H1 (cell line): ENCODE data around the gene VPS35. TPM values are rescaled to one million over a fixed set of nuclear protein-coding genes. Genes with fewer than 3 reads are reported as not detected.

Source experiments
- CTCF ChIA-PET: fragments of 300-600 bp; sonication (Branson Sonifier 250); formaldehyde crosslinking; loops from one replicate; lab custom pipeline; 2021; ENCODE audit not compliant: partially characterized antibody; lab: Charles Lee
- POLR2A ChIA-PET: fragments of 300-600 bp; sonication (Branson Sonifier 250); formaldehyde crosslinking; loops from one replicate; lab custom pipeline; 2021; ENCODE audit warnings: inconsistent platforms; ENCODE audit not compliant: partially characterized antibody; lab: Charles Lee
- DNase-seq, 2 experiments: peaks; one replicate each; pipeline versions ENCODE4 v3.0.0 to v3.0.0-alpha.2; 2010 to 2022; ENCODE audit warnings: low spot score in 2 of 2, low read depth in 1 of 2, mixed read lengths in 1 of 2
- FAIRE-seq: peaks from 2 replicates; lab custom pipeline; 2011; peaks lifted over from hg19 to GRCh38; lab: Jason Lieb, UNC
- H2AFZ ChIP-seq: 2 replicates; pipeline ENCODE4 v1.8.1; 2012; ENCODE audit warnings: low read length, inconsistent platforms
- H2AK5ac ChIP-seq: 2 replicates; pipeline ENCODE4 v1.6.1; 2013; ENCODE audit warnings: low read depth, low read length
- H2BK120ac ChIP-seq: replicated peaks from 2 replicates; pipeline ENCODE3; 2013; ENCODE audit warnings: low read depth, low read length, inconsistent platforms
- H2BK12ac ChIP-seq: 2 replicates; pipeline ENCODE4 v1.6.1; 2013; ENCODE audit warnings: low read depth, low read length
- H2BK15ac ChIP-seq: 2 replicates; pipeline ENCODE4 v1.6.1; 2013; ENCODE audit warnings: low read length
- H2BK20ac ChIP-seq: 2 replicates; pipeline ENCODE4 v1.6.1; 2013; ENCODE audit warnings: low read length
- H2BK5ac ChIP-seq: 2 replicates; pipeline ENCODE4 v1.6.1; 2013; ENCODE audit warnings: low read depth, low read length
- H3K14ac ChIP-seq: 2 replicates; pipeline ENCODE4 v1.6.1; 2013; ENCODE audit warnings: inconsistent platforms; ENCODE audit not compliant: insufficient read length
- H3K18ac ChIP-seq: 2 replicates; pipeline ENCODE4 v1.6.1; 2013; ENCODE audit warnings: low read length; ENCODE audit errors: extremely low read depth
- H3K23ac ChIP-seq: 2 replicates; pipeline ENCODE4 v1.6.1; 2013; ENCODE audit warnings: inconsistent platforms; ENCODE audit not compliant: insufficient read length
- H3K23me2 ChIP-seq: 2 replicates; pipeline ENCODE4 v1.6.1; 2013; ENCODE audit warnings: low read depth, low read length
- H3K27ac ChIP-seq: 2 replicates; pipeline ENCODE4 v1.6.1; 2011; ENCODE audit warnings: low read depth, low read length, inconsistent platforms
- H3K27me3 ChIP-seq, 4 experiments: replicated peaks in 1 of 4; 1 replicate in 1 of 4; 2 replicates in 3 of 4; pipeline versions ENCODE4 v1.6.1 to v1.8.1; 2011 to 2013; ENCODE audit warnings: low read length in 3 of 4, mild to moderate bottlenecking in 3 of 4, inconsistent platforms in 2 of 4, mixed read lengths in 2 of 4, moderate library complexity in 1 of 4; ENCODE audit not compliant: control insufficient read depth in 3 of 4, insufficient read depth in 3 of 4; ENCODE audit errors: extremely low read depth in 1 of 4
- H3K36me3 ChIP-seq, 4 experiments: 2 replicates each; pipeline versions ENCODE4 v1.6.1 to v1.8.1; 2011 to 2013; ENCODE audit warnings: mild to moderate bottlenecking in 4 of 4, low read length in 3 of 4, moderate library complexity in 2 of 4, control low read depth in 1 of 4, inconsistent platforms in 1 of 4; ENCODE audit not compliant: insufficient read depth in 4 of 4, control insufficient read depth in 2 of 4
- H3K4ac ChIP-seq: replicated peaks from 2 replicates; pipeline ENCODE3; 2013; ENCODE audit warnings: low read length, low read depth, mixed read lengths, inconsistent platforms; ENCODE audit not compliant: insufficient read length
- H3K4me1 ChIP-seq, 4 experiments: replicated peaks in 1 of 4; 1 replicate in 1 of 4; 2 replicates in 3 of 4; pipeline versions ENCODE4 v1.6.1 to v1.8.1; 2011 to 2013; ENCODE audit warnings: low read length in 3 of 4, inconsistent platforms in 2 of 4, mixed read lengths in 1 of 4; ENCODE audit not compliant: insufficient read depth in 4 of 4, control insufficient read depth in 3 of 4
- H3K4me2 ChIP-seq, 2 experiments: 2 replicates each; pipeline versions ENCODE4 v1.6.1 to v1.8.1; 2011 to 2013; ENCODE audit warnings: low read depth in 2 of 2, low read length in 2 of 2, control low read depth in 1 of 2, inconsistent platforms in 1 of 2, mild to moderate bottlenecking in 1 of 2; ENCODE audit not compliant: insufficient read depth in 1 of 2
- H3K4me3 ChIP-seq, 4 experiments: fragments of 200-600, 300-600 bp in 1 of 4; sonication (generic), shearing (Covaris generic), sonication (Bioruptor Twin) in 1 of 4; 2 replicates each; pipeline versions ENCODE4 v1.5.1 to v1.8.1; 2011 to 2016; ENCODE audit warnings: low read length in 4 of 4, low read depth in 3 of 4, control low read depth in 2 of 4, inconsistent platforms in 2 of 4, mild to moderate bottlenecking in 2 of 4, mixed read lengths in 1 of 4, moderate library complexity in 1 of 4; ENCODE audit not compliant: insufficient read depth in 2 of 4; ENCODE audit errors: extremely low read depth in 1 of 4
- H3K56ac ChIP-seq: replicated peaks from 2 replicates; pipeline ENCODE3; 2013; ENCODE audit warnings: low read depth, mild to moderate bottlenecking, mixed read lengths, low read length, inconsistent platforms; ENCODE audit not compliant: insufficient read length
- H3K79me1 ChIP-seq: 2 replicates; pipeline ENCODE4 v1.6.1; 2013; ENCODE audit warnings: low read depth, low read length, control low read depth
- H3K79me2 ChIP-seq, 2 experiments: 2 replicates each; pipeline versions ENCODE4 v1.6.1 to v1.8.1; 2012 to 2013; ENCODE audit warnings: low read length in 2 of 2, mild to moderate bottlenecking in 2 of 2, inconsistent platforms in 1 of 2; ENCODE audit not compliant: insufficient read depth in 2 of 2, control insufficient read depth in 1 of 2
- H3K9ac ChIP-seq, 4 experiments: replicated peaks in 1 of 4; 1 replicate in 1 of 4; 2 replicates in 3 of 4; pipeline versions ENCODE4 v1.6.1 to v1.8.1; 2011 to 2013; ENCODE audit warnings: low read depth in 3 of 4, low read length in 3 of 4, control low read depth in 2 of 4, mild to moderate bottlenecking in 2 of 4, moderate library complexity in 2 of 4, inconsistent platforms in 1 of 4; ENCODE audit errors: extremely low read depth in 1 of 4
- H3K9me3 ChIP-seq, 2 experiments: 2 replicates each; pipeline versions ENCODE4 v1.6.1 to v1.8.1; 2012 to 2013; ENCODE audit warnings: mild to moderate bottlenecking in 2 of 2, moderate library complexity in 2 of 2, control low read depth in 1 of 2, inconsistent platforms in 1 of 2, low read depth in 1 of 2, low read length in 1 of 2, mixed read lengths in 1 of 2; ENCODE audit not compliant: insufficient read depth in 2 of 2
- H4K20me1 ChIP-seq, 2 experiments: replicated peaks in 1 of 2; 2 replicates each; pipeline versions ENCODE3 to v1.8.1; 2011 to 2013; ENCODE audit warnings: inconsistent platforms in 2 of 2, low read length in 2 of 2, mild to moderate bottlenecking in 1 of 2; ENCODE audit not compliant: insufficient read depth in 2 of 2, control insufficient read depth in 1 of 2
- H4K5ac ChIP-seq: 2 replicates; pipeline ENCODE4 v1.6.1; 2013; ENCODE audit warnings: low read length, low read depth, mixed read lengths, inconsistent platforms; ENCODE audit not compliant: insufficient read length
- H4K8ac ChIP-seq: 2 replicates; pipeline ENCODE4 v1.8.0; 2013; ENCODE audit warnings: mild to moderate bottlenecking, moderate library complexity, low read length, inconsistent platforms; ENCODE audit not compliant: insufficient read depth; ENCODE audit errors: extremely low read depth
- H4K91ac ChIP-seq: replicated peaks from 2 replicates; pipeline ENCODE3; 2013; ENCODE audit warnings: low read length, mixed read lengths, inconsistent platforms; ENCODE audit not compliant: insufficient read length
- PHF8 ChIP-seq: fragments of 200-600 bp; sonication (generic); conservative IDR thresholded peaks from 2 replicates; pipeline ENCODE4 v1.7.1; 2012; ENCODE audit warnings: low read depth, mild to moderate bottlenecking, inconsistent platforms, low read length, moderate library complexity
- WGBS, 2 experiments: shearing (Covaris generic) in 1 of 2; methylation state at CpG; one replicate each; pipeline versions ENCODE4 v1.1.6 to v1.1.7; 2013 to 2015; ENCODE audit warnings: low lambda C conversion rate in 2 of 2, mixed read lengths in 2 of 2, inconsistent platforms in 1 of 2, low coverage in 1 of 2, missing lambda C conversion rate in 1 of 2; ENCODE audit not compliant: insufficient replicate concordance in 2 of 2, insufficient coverage in 1 of 2, insufficient read length in 1 of 2; ENCODE audit errors: extremely low coverage in 1 of 2, missing lambda C conversion rate in 1 of 2; 5-methylcytosine and 5-hydroxymethylcytosine counted together
- polyA plus RNA-seq, 7 experiments: library from polyadenylated mRNA; depleted of rRNA in 3 of 7; stranded (reverse) in 5 of 7; unstranded in 2 of 7; fragments of >200 nt in 5 of 7; fragments of 200-250 nt in 2 of 7; gene quantifications; 1 replicate in 5 of 7; 2 replicates in 1 of 7; 4 replicates in 1 of 7; pipeline versions ENCODE4 v1.2.1 to v1.2.3, GENCODE V29; 2011 to 2013; ENCODE audit warnings: missing spikeins in 2 of 7, mixed read lengths in 2 of 7
- total RNA-seq: library from RNA; stranded (reverse); fragmentation: NEBNext Ultra II Directional; extraction: Animal tissue kit (Norgen Biotek cat#: 25700); gene quantifications from 2 replicates; pipeline ENCODE4 v1.2.1, GENCODE V29; 2021
- TF ChIP-seq, protein P1 (sequence below), 3 experiments: IDR thresholded peaks; 1 replicate in 2 of 3; 2 replicates in 1 of 3; pipeline versions ENCODE4 v1.5.1 to v1.6.1; 2011; ENCODE audit warnings: low read length in 3 of 3, mild to moderate bottlenecking in 3 of 3, inconsistent platforms in 2 of 3, low read depth in 1 of 3, moderate library complexity in 1 of 3; ENCODE audit not compliant: insufficient read depth in 1 of 3; ENCODE audit errors: control extremely low read depth in 1 of 3

The VPS35 gene
- total and polyA plus RNA-seq, 2 of the 8 experiments (the other 6 are each of a cell fraction or from before 2014, with no cell fraction given), result 10.3 to 66.9 TPM

DNA sequence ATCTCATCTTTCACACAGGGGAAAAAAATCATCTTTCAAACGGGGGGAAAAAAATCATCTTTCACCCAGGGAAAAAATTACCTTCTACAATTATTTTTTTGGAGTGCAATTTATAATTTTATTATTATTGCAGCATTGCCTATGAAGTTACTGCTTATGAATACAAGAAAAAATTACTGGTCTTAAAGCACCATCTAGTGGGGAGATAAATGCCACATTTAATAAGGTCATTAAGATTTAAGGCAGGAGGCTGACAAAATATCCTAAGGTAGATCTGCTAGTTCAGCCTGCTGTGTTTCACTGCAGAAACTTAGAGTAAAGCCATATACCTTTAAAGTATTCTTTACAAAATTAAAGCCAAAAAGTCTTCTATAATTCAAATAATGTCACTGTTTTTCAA, 81.4 kb downstream of the VPS35 start:
- Histone ChIP-seq H3K4me3 (no peak overlapping the region), H3K79me2 (no peaks in the 10 kb centered on the region), H3K79me1 (no peaks in the 10 kb centered on the region; the same call in 1 of the 2 replicates), H2BK5ac (no peak overlapping the region), H2BK12ac (no peak overlapping the region), H3K23me2 (no peaks in the 10 kb centered on the region), H3K9ac (no peak overlapping the region), H3K14ac (no peak overlapping the region), H3K18ac (no peak overlapping the region), H4K20me1 (peaks cover 0 to 2% of the 10 kb centered on the region in 2 experiments), H3K27me3 (no peaks in the 10 kb centered on the region), H4K5ac (no peak overlapping the region), H3K9me3 (no peaks in the 10 kb centered on the region), H2BK15ac (no peak overlapping the region), H4K8ac (no peak overlapping the region), H3K4me1 (no peaks in the 10 kb centered on the region), H3K27ac (no peak overlapping the region), H3K4ac (no peak overlapping the region), H3K56ac (no peak overlapping the region), H3K4me2 (no peak overlapping the region), H2BK20ac (no peak overlapping the region), H2AFZ (no peak overlapping the region), H4K91ac (no peak overlapping the region), H3K36me3 (peaks cover 7 to 40% (median 29%) of the 10 kb centered on the region in 4 experiments; a peak in 7 of 8 replicates), H3K23ac (no peak overlapping the region), H2AK5ac (no peak overlapping the region), H2BK120ac (no peak overlapping the region)
- ChIA-PET CTCF (interaction anchor here (1.3 to 1.7 kb wide), 2 partner anchors 25 to 52 kb away, joined by 4 to 6 read pairs; no protein-coding TSS in a partner anchor), POLR2A (interaction anchor here (0.9 to 1.2 kb wide), 2 partner anchors 9 to 22 kb away, joined by 3 read pairs; no protein-coding TSS in a partner anchor)
- no peak for FAIRE-seq
- DNase-seq, result no peak
- WGBS, 2 experiments, result 79% methylated on average over 1 of the region's 1 CpG; no CpG with 5 or more reads in 1 of the 2 experiments
- no peak for TF ChIP-seq PHF8
- TF ChIP-seq, protein P1, sequence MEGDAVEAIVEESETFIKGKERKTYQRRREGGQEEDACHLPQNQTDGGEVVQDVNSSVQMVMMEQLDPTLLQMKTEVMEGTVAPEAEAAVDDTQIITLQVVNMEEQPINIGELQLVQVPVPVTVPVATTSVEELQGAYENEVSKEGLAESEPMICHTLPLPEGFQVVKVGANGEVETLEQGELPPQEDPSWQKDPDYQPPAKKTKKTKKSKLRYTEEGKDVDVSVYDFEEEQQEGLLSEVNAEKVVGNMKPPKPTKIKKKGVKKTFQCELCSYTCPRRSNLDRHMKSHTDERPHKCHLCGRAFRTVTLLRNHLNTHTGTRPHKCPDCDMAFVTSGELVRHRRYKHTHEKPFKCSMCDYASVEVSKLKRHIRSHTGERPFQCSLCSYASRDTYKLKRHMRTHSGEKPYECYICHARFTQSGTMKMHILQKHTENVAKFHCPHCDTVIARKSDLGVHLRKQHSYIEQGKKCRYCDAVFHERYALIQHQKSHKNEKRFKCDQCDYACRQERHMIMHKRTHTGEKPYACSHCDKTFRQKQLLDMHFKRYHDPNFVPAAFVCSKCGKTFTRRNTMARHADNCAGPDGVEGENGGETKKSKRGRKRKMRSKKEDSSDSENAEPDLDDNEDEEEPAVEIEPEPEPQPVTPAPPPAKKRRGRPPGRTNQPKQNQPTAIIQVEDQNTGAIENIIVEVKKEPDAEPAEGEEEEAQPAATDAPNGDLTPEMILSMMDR (IDR thresholded peaks at IDR 0.05; ENCODE audit: control extremely low read depth in 1 of 3, insufficient read depth in 1 of 3, low read depth in 1 of 3, low read length in 3 of 3), result peak in 1 of 3 experiments; percentile 3; a peak in 1 of 4 replicates
